Measurements from ENCODE around the gene CAB39. TPM values are rescaled to one million over a fixed set of nuclear protein-coding genes. Genes with fewer than 3 reads are reported as not detected.

Gene CAB39
- total RNA-seq, 1 experiment from 2014 or later: 86.1 TPM

DNA sequence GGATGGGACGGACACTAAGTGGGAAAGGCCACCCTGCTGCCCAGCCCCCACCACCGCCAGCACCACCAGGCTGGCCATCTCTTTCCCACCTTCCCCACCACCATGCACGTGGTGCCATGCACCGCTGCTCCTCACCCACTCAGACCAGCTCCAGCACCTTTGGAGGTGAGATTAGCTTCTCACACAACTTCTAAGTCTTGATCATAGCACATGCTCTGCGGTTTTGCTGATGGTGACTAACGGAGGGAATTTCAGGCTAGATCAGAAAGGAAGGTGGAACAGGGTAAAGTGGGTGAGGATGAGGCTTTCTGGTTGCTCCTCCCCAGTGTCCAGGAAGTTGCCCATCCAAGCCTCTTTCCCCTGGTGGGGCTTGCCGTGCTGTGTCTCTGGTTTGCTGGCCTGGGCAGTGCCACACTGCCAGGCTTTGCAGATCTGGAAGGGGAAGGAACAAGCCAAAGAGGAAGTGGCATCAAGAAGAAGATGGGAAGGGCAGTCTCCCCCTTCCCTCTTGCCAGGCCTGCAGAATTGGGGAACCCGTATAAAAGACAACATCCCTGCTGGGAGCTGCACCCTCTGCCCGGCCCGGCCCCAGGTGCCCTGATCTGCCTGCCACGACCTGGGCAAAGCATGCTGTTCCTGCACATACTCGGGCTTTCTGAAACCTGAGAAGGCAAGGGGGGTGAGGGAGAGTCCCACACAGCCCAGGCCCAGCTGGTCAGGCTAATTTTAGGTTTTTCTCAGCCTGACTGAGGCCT is 44.3 kb upstream of the CAB39 start:
- Histone ChIP-seq H3K4me2 (0 out of 2 replicates have a peak overlapping the region, but pooled peaks have one; percentile 0), H2AFZ (no peak overlapping the region), H3K4me3 (no peak overlapping the region), H3K9me2 (ENCODE audit: insufficient read depth) (no peaks in the 10 kb centered on the region), H3K27me3 (ENCODE audit: insufficient read depth, low read depth) (no peaks in the 10 kb centered on the region), H4K20me1 (ENCODE audit: insufficient read depth) (no peaks in the 10 kb centered on the region), H3K4me1 (replicated peaks; ENCODE audit: insufficient read depth) (peaks cover 42% of the 10 kb centered on the region), H3K79me2 (ENCODE audit: low read depth) (no peaks in the 10 kb centered on the region), H3K27ac (0 out of 2 replicates have a peak overlapping the region, but pooled peaks have one; percentile 60), H3K36me3 (ENCODE audit: low read depth) (no peaks in the 10 kb centered on the region), H3K9me3 (ENCODE audit: insufficient read depth, low read depth) (no peaks in the 10 kb centered on the region), H3F3A (ENCODE audit: insufficient read depth, low read depth) (peaks cover 16% of the 10 kb centered on the region; the same call in 1 of the 2 replicates)
- ChIA-PET POLR2A (ENCODE audit: unreplicated experiment) (interaction anchor here (0.6 kb wide), 1 partner anchor 106 kb away, joined by 3 read pairs; no protein-coding TSS in a partner anchor), CTCF (interaction anchor here (1.0 kb wide), 1 partner anchor 130 kb away, joined by 3 read pairs; no protein-coding TSS in a partner anchor)
- intact Hi-C loops (cut with micrococcal nuclease; ENCODE audit: unreplicated experiment): no loop called here
- DNase-seq: peak in 1 of 2 experiments; percentile 35
- no TSS peak for BruUV-seq (replicated peaks)
- TF ChIP-seq, protein P1, sequence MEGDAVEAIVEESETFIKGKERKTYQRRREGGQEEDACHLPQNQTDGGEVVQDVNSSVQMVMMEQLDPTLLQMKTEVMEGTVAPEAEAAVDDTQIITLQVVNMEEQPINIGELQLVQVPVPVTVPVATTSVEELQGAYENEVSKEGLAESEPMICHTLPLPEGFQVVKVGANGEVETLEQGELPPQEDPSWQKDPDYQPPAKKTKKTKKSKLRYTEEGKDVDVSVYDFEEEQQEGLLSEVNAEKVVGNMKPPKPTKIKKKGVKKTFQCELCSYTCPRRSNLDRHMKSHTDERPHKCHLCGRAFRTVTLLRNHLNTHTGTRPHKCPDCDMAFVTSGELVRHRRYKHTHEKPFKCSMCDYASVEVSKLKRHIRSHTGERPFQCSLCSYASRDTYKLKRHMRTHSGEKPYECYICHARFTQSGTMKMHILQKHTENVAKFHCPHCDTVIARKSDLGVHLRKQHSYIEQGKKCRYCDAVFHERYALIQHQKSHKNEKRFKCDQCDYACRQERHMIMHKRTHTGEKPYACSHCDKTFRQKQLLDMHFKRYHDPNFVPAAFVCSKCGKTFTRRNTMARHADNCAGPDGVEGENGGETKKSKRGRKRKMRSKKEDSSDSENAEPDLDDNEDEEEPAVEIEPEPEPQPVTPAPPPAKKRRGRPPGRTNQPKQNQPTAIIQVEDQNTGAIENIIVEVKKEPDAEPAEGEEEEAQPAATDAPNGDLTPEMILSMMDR (conservative IDR thresholded peaks at IDR 0.05): no peak

DNA sequence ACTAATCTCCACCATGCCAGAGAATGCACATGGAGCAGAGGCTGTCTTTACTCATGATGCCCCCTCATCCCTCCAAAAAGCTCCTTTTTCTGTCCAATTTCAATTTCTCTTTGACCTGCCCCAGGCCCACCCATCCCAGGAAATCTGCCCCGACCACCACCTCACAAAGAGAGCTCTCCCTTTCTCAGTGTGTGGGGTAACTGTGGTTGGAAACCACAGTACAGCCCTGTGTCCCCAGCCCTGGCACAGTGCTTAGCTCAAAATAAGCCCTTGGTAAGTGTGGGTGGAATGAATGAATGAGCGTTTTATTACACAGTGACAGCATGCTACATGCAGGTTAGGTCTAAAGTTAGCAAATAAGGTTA is 43.7 kb upstream of the CAB39 start:
- Histone ChIP-seq H4K20me1 (ENCODE audit: insufficient read depth) (no peaks in the 10 kb centered on the region), H3K4me2 (no peak overlapping the region), H3K4me1 (replicated peaks; ENCODE audit: insufficient read depth) (peaks cover 42% of the 10 kb centered on the region), H2AFZ (no peak overlapping the region), H3K9me2 (ENCODE audit: insufficient read depth) (no peaks in the 10 kb centered on the region), H3K9me3 (ENCODE audit: insufficient read depth, low read depth) (no peaks in the 10 kb centered on the region), H3K36me3 (ENCODE audit: low read depth) (no peaks in the 10 kb centered on the region), H3K27ac (no peak overlapping the region), H3K27me3 (ENCODE audit: insufficient read depth, low read depth) (no peaks in the 10 kb centered on the region), H3F3A (ENCODE audit: insufficient read depth, low read depth) (peaks cover 16% of the 10 kb centered on the region; the same call in 1 of the 2 replicates), H3K4me3 (no peak overlapping the region), H3K79me2 (ENCODE audit: low read depth) (no peaks in the 10 kb centered on the region)
- no TSS peak for BruUV-seq (replicated peaks)
- ChIA-PET POLR2A (ENCODE audit: unreplicated experiment) (interaction anchor here (0.6 kb wide), 1 partner anchor 105 kb away, joined by 3 read pairs; no protein-coding TSS in a partner anchor), CTCF (interaction anchor here (1.0 kb wide), 1 partner anchor 130 kb away, joined by 3 read pairs; no protein-coding TSS in a partner anchor)
- TF ChIP-seq, protein P1 (conservative IDR thresholded peaks at IDR 0.05): no peak
- TF ChIP-seq EZH2 (IDR thresholded peaks at IDR 0.05; ENCODE audit: low read depth): no peak
- DNase-seq: no peak
- intact Hi-C loops (cut with micrococcal nuclease; ENCODE audit: unreplicated experiment): no loop called here

DNA sequence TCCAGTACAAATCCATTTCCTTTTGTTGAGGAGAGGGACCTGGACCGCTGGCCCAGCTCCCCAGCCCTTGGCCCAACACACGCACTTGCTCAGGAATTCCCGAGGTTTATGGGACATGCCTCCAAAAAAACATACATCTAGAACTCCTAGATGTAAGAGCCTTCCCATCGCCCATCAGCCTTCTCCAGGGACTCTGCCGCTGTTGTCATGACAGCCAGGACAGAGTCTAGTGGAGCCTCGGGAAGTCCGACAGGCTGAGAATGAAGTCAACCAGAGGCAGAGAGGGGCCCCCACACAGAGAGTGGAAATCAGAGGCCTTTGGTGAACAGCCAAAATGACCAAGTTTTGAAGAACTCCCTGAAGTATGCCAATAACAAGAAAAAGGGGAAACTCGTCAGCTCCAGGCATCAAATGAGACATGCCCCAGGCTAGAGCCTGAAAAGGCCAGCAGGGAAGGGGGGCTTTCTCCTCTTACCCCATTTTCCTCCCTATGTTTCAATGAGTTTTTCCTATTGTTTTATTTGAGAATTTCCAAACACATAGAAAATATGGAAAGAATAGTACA is 43.2 kb upstream of the CAB39 start:
- no peak for DNase-seq
- intact Hi-C loops (cut with micrococcal nuclease; ENCODE audit: unreplicated experiment): no loop called here
- H3K4me3 ChIP-seq: no peak overlapping the region
- H3K27ac ChIP-seq: no peak overlapping the region
- TF ChIP-seq, protein P1 (conservative IDR thresholded peaks at IDR 0.05): no peak
- no peak for TF ChIP-seq EZH2 (IDR thresholded peaks at IDR 0.05; ENCODE audit: low read depth)
- no peak overlapping the region for H3K4me2 ChIP-seq
- H3K36me3 ChIP-seq (ENCODE audit: low read depth): no peaks in the 10 kb centered on the region
- H3K79me2 ChIP-seq (ENCODE audit: low read depth): no peaks in the 10 kb centered on the region
- peaks cover 16% of the 10 kb centered on the region; the same call in 1 of the 2 replicates for H3F3A ChIP-seq (ENCODE audit: insufficient read depth, low read depth)
- H4K20me1 ChIP-seq (ENCODE audit: insufficient read depth): no peaks in the 10 kb centered on the region
- ChIA-PET POLR2A (ENCODE audit: unreplicated experiment) (no interaction called here), CTCF (interaction anchor here (1.0 kb wide), 1 partner anchor 129 kb away, joined by 3 read pairs; no protein-coding TSS in a partner anchor)
- H3K9me2 ChIP-seq (ENCODE audit: insufficient read depth): no peaks in the 10 kb centered on the region
- no peaks in the 10 kb centered on the region for H3K27me3 ChIP-seq (ENCODE audit: insufficient read depth, low read depth)
- H3K9me3 ChIP-seq (ENCODE audit: insufficient read depth, low read depth): no peaks in the 10 kb centered on the region
- H2AFZ ChIP-seq: no peak overlapping the region
- no TSS peak for BruUV-seq (replicated peaks)
- H3K4me1 ChIP-seq (replicated peaks; ENCODE audit: insufficient read depth): peaks cover 42% of the 10 kb centered on the region

Measured in PC-9 (cell line).